Measurements from ENCODE around the gene USP43.

DNA sequence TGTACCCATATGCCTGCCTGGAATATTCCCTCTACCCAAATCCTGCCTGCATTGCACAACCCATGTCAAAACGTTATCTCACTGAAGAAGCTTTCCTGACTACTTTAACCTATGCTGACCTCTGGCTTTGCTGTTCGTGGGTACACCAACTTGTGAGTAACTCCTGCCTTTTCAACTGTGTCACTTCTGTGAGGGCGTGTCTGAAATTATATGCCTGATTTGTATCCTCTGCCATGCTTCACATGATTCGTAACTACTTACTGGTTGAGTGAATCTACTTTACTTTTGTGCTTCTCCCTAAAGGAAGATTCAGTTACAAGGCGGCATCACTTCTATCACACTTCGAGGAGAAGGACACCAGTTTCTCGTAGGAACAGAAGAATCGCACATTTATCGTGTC, 33.3 kb upstream of the USP43 start:
- TF ChIP-seq POLR2A (IDR thresholded peaks at IDR 0.05; ENCODE audit: low read depth, low read length) (no peak), POLR2AphosphoS5 (IDR thresholded peaks at IDR 0.05; ENCODE audit: low read depth, low read length) (no peak)

Data from GM12892 (cell line).